ENCODE results near the gene SHISA5.

Gene SHISA5

GRCh38 chr3:48418651-48419050 is 85.3 kb downstream of the SHISA5 start:
- DNase-seq (ENCODE audit: low read depth in 2 of 2, low spot score in 1 of 2), result no peak

GRCh38 chr3:48418140-48418539 is 85.8 kb downstream of the SHISA5 start:
- no peak for DNase-seq (ENCODE audit: low read depth in 2 of 2, low spot score in 1 of 2)
